Vagina (tissue), 2 donors: ENCODE data around the gene BLMH. TPM values are rescaled to one million over a fixed set of nuclear protein-coding genes. Genes with fewer than 3 reads are reported as not detected.
"Not testable (repeated sequence)": the region's sequence is repeated elsewhere in the genome, so short reads cannot be mapped to it uniquely, and the experiment has no call there.

Experiments used
- DNase-seq, 2 donors: peaks; one replicate each; pipeline ENCODE4 v3.0.0-alpha.2; 2017; ENCODE audit errors: extremely low spot score in 2 of 2
- H3K27ac ChIP-seq: fragments of 200-600 bp; sonication (generic); one replicate; pipeline ENCODE4 v1.5.1; 2019
- H3K27me3 ChIP-seq: fragments of 200-600 bp; sonication (generic); one replicate; pipeline ENCODE4 v1.5.1; 2019
- H3K36me3 ChIP-seq, 2 donors: fragments of 200-600 bp; sonication (generic); one replicate each; pipeline ENCODE4 v1.5.1; 2017 to 2019
- H3K4me1 ChIP-seq: fragments of 200-600 bp; sonication (generic); one replicate; pipeline ENCODE4 v1.5.1; 2019
- H3K4me3 ChIP-seq, 2 donors: fragments of 200-600 bp; sonication (generic); 1 replicate in 1 of 2; 2 replicates in 1 of 2; pipeline ENCODE4 v1.5.1; 2016 to 2019
- H3K9me3 ChIP-seq: fragments of 200-600 bp; sonication (generic); one replicate; pipeline ENCODE4 v1.5.1; 2019
- CTCF ChIP-seq, 3 experiments: fragments of 450-650 bp in 2 of 3; fragments of 200-600 bp in 1 of 3; sonication (generic) in 1 of 3; IDR thresholded peaks; one replicate each; pipeline ENCODE4 v1.5.1; 2017 to 2019; ENCODE audit warnings: antibody characterized with exemption in 3 of 3, mild to moderate bottlenecking in 2 of 3, moderate library complexity in 2 of 3
- POLR2A ChIP-seq, 2 donors: fragments of 450-650 bp; IDR thresholded peaks; one replicate each; pipeline ENCODE4 v1.6.1; 2017; ENCODE audit warnings: antibody characterized with exemption in 2 of 2, mild to moderate bottlenecking in 2 of 2, moderate library complexity in 2 of 2
- POLR2AphosphoS5 ChIP-seq, 2 donors: sonication (generic); formaldehyde crosslinking; IDR thresholded peaks; one replicate each; pipeline ENCODE4 v1.9.0; 2017; ENCODE audit warnings: antibody characterized with exemption in 2 of 2, mild to moderate bottlenecking in 2 of 2, low read depth in 1 of 2; ENCODE audit not compliant: insufficient read depth in 1 of 2
- intact Hi-C: fragments of 100-400 bp; cut with DNase I; formaldehyde crosslinking; loops from one replicate; pipeline ENCODE4 v1.15.1; 2023
- total RNA-seq: library from RNA; depleted of rRNA; stranded (reverse); fragments of >200 nt; gene quantifications from one replicate; pipeline ENCODE4 v1.2.3, GENCODE V29; 2016

BLMH gene
- total RNA-seq, 1 donor from 2014 or later, result 44.2 TPM

DNA sequence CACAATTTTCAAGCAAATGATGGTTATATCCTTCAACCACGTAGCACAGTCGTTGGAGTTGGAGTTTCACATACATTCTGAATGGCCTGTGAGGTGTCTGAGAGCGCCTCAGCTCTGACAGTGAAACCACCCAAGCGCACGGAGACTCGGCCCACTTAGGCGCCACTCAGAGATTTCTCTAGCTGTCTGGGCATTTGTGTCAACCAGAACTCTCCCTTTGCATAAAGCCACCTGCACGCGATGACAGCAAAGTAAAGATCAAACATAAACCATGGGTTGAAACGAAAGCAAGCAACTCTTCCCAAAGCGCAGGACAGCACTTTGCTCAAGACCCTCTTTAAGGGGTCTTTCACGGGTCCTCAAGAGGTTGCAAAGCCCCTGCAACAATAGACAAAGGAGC is 56.8 kb downstream of the BLMH start:
- Histone ChIP-seq H3K36me3 (no peaks in the 10 kb centered on the region), H3K4me1 (peaks cover 30% of the 10 kb centered on the region), H3K9me3 (no peaks in the 10 kb centered on the region), H3K27ac (no peak overlapping the region), H3K27me3 (no peaks in the 10 kb centered on the region), H3K4me3 (peak overlapping the region; percentile 35 to 45)
- TF ChIP-seq POLR2AphosphoS5 (IDR thresholded peaks at IDR 0.05; ENCODE audit: insufficient read depth in 1 of 2, low read depth in 1 of 2) (no peak), CTCF (IDR thresholded peaks at IDR 0.05) (no peak), POLR2A (IDR thresholded peaks at IDR 0.05) (no peak)
- intact Hi-C loops, result no loop called here
- DNase-seq, result no peak

DNA sequence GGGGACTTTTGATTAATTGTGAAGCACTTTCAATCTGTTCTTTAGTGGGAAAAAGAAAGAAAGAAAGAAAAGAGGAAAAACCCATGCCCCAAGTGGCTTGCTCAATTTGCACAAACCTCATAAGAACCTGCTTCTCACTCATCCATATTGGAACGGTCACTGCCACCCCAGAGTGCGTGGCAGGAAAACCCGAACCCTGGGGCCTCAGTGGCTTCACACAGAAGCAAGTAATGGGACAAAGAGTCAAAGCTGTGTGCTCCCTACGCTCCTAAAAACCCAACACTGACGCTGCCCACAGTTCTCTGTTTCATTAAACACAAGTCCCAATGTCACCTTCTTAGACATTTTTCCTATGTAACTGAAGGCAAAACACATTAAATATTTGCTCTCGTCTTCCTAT is 57.4 kb downstream of the BLMH start:
- no peak for DNase-seq
- H3K9me3 ChIP-seq, result no peaks in the 10 kb centered on the region
- H3K4me3 ChIP-seq, result no peak overlapping the region
- no peaks in the 10 kb centered on the region for H3K27me3 ChIP-seq
- H3K27ac ChIP-seq, result no peak overlapping the region
- H3K4me1 ChIP-seq, result peaks cover 30% of the 10 kb centered on the region
- intact Hi-C loops, result no loop called here
- no peaks in the 10 kb centered on the region for H3K36me3 ChIP-seq
- TF ChIP-seq CTCF (IDR thresholded peaks at IDR 0.05) (no peak), POLR2AphosphoS5 (IDR thresholded peaks at IDR 0.05; ENCODE audit: insufficient read depth in 1 of 2, low read depth in 1 of 2) (no peak), POLR2A (IDR thresholded peaks at IDR 0.05) (no peak)

DNA sequence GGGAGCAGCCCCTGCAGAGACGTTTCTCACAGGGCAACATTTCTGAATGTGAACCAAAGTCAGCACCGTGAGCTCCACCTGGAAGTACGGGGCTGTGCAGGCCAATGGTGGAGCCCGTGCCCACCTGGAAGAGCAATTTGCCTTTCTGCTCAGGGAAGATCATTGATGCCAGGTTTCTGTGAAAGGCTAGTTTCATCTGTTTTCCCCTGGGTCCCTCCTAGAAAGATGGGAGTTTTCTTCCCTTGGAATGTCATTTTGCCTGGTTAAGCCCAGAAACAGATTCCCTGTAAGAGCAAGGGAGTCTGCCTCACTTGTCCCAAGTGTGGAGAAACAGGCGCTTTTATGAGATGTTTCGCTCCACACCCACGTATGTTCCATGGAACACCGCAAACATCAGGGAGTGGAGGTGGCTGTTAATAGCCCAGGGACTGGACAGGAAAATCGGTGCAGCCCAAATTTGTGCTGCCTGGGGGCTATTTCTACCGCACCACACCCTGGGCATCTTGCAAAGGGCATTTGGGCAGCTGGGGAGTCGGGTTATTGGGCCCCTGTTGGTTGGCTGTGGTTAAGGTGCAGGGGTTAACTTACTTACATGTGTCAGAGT is 58.8 kb downstream of the BLMH start:
- Histone ChIP-seq H3K36me3 (no peaks in the 10 kb centered on the region), H3K4me1 (peaks cover 30% of the 10 kb centered on the region), H3K9me3 (no peaks in the 10 kb centered on the region), H3K4me3 (no peak overlapping the region), H3K27me3 (no peaks in the 10 kb centered on the region), H3K27ac (no peak overlapping the region)
- no peak for DNase-seq
- intact Hi-C loops, result no loop called here
- TF ChIP-seq CTCF (IDR thresholded peaks at IDR 0.05) (no peak), POLR2A (IDR thresholded peaks at IDR 0.05) (no peak), POLR2AphosphoS5 (IDR thresholded peaks at IDR 0.05; ENCODE audit: insufficient read depth in 1 of 2, low read depth in 1 of 2) (no peak)

GRCh38 chr17:30232015-30232823 is 59.5 kb downstream of the BLMH start:
- Histone ChIP-seq H3K27me3 (no peaks in the 10 kb centered on the region), H3K4me1 (peaks cover 24% of the 10 kb centered on the region), H3K9me3 (no peaks in the 10 kb centered on the region), H3K27ac (no peak overlapping the region), H3K36me3 (no peaks in the 10 kb centered on the region), H3K4me3 (no peak overlapping the region)
- no peak for TF ChIP-seq POLR2A (IDR thresholded peaks at IDR 0.05)
- no peak for TF ChIP-seq POLR2AphosphoS5 (IDR thresholded peaks at IDR 0.05; ENCODE audit: insufficient read depth in 1 of 2, low read depth in 1 of 2)
- TF ChIP-seq CTCF (IDR thresholded peaks at IDR 0.05), result no peak
- intact Hi-C loops, result no loop called here
- DNase-seq, result no peak

DNA sequence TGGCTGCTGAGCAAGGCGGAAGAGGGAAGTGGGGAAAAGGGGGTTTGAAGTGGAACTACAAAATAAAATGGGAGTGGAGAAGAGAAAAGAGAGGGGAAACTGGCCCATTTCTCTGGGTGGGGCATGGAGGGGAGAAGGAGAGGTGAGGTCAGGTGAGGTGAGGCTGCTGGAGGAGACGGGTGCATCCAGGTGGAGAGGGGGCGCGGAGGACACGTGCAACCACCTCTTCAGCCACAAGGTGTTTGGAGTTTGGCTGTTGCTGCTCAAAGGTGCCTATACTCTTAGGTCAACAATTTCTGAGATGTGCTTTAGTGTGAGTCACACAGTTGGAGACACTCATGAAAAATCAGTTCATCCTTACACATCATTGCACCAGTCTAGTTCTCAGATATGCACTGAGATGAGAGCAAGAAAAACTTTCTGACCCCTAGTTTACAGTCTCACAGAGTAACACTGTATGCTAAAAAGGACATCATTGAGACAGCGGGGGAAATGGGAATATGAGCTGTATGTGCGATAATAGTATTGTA is 61.1 kb downstream of the BLMH start:
- no peak overlapping the region for H3K4me3 ChIP-seq
- TF ChIP-seq CTCF (IDR thresholded peaks at IDR 0.05) (no peak), POLR2AphosphoS5 (IDR thresholded peaks at IDR 0.05; ENCODE audit: insufficient read depth in 1 of 2, low read depth in 1 of 2) (no peak), POLR2A (IDR thresholded peaks at IDR 0.05) (no peak)
- H3K36me3 ChIP-seq, result no peaks in the 10 kb centered on the region
- no peak for DNase-seq
- no peaks in the 10 kb centered on the region for H3K9me3 ChIP-seq
- H3K27ac ChIP-seq, result no peak overlapping the region
- H3K27me3 ChIP-seq, result no peaks in the 10 kb centered on the region
- H3K4me1 ChIP-seq, result peaks cover 8% of the 10 kb centered on the region
- intact Hi-C loops, result no loop called here

- H3K27ac ChIP-seq, H3K4me1 ChIP-seq, DNase-seq, intact Hi-C loops, H3K27me3 ChIP-seq, H3K9me3 ChIP-seq, H3K4me3 ChIP-seq, H3K36me3 ChIP-seq: not testable (repeated sequence)
Observed at GRCh38 chr17:30230009-30230408, 61.7 kb downstream of the BLMH start.
